GM21529 (cell line): Measurements from ENCODE around the gene CATSPER1.

Source experiments
- ATAC-seq: cut with Tn5 transposase; IDR thresholded peaks from one replicate; pipeline ENCODE4 v1.9.1; 2021; ENCODE audit not compliant: unreplicated experiment

CATSPER1 gene

DNA sequence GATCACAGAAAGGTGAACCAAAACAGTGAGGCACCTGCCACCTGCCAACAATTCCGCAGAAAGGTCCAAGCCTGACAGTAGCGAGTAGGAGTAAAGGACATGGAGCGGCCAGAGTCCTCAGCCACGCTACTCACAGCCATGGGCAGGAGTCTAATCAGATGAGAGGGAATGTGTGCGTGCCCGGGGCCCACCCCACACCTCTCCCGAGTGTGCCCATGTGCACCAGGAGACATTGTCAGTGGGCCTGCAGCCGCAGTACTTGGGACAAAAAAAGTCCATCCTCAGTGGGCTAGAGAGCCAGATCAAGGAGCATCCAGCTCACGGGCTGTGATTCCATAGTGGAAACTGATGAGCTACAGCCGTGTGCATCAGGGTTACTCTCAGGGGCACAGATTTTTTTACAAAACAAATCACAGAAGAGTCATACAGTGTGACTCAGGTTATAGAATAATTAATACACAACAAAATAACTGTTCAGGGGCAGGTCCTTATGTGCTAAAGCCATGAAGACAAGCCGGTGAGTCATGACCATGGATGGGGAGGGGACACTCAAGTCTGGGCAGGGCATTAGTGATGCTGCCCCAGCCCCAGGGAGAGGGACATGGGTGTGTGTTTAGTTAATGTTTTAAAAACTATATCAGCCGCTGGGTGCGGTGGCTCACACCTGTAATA is 52.7 kb downstream of the CATSPER1 start:
- no peak for ATAC-seq

DNA sequence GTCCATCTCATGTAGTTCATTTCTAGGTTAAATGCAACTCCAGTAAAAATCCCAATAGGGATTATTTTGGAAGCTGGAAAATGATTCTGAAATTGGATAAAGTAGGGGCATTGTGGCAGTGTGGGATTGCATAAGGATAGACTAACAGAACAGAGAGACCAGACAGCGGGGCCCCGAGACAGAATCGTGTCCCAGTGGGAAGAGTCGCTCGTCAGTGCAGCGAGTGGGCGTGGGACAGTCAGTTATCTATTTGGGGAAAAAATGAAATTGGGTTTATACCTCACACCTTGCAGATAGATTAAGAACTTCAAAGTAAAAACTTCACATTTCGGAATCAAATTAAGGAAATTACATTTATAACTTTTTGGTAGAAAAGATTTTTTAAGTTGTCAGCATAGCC is 54.2 kb downstream of the CATSPER1 start:
- ATAC-seq = no peak

DNA sequence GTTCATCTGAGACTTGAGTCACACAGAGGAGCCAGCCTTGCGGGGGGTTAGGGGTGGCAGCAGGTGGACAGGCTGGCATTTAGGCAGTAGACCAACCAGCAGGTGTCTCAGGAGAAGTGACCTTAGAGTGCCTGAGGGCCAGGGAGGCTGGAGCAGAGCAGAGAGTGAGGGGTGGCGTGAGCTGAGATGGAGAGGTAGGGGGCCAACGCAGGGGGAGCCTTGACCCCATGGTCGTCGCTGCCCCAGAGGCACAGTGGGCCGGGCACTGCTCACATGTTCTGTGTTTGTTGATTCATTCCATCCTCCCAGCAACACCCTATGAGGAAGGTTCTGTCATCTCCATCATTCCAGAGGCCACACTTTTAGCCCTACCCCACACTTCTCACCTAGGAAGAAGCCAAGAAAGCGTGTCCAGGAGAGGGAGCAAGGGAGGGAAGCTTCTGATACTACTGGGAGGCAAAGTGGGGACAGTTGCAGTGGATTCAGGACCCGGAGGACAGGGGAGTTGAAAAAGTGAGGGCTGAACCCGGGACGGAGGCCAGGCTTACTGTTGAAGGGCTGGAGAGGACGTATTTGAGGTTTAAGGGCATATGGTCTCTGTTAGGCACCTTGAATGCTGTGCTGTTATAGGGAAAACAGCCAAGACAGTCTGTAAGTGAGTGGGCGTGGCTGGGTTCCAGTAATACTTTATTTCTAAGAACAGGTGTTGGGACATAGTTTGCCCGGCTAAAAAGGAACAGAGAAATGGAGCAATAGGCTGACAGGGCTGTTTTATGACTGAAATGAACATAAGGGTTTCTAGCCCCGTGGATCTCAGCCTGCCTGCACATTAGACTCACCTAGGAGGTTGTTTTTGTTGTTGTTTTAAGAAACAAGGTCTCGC is 57.4 kb downstream of the CATSPER1 start:
- no peak for ATAC-seq

DNA sequence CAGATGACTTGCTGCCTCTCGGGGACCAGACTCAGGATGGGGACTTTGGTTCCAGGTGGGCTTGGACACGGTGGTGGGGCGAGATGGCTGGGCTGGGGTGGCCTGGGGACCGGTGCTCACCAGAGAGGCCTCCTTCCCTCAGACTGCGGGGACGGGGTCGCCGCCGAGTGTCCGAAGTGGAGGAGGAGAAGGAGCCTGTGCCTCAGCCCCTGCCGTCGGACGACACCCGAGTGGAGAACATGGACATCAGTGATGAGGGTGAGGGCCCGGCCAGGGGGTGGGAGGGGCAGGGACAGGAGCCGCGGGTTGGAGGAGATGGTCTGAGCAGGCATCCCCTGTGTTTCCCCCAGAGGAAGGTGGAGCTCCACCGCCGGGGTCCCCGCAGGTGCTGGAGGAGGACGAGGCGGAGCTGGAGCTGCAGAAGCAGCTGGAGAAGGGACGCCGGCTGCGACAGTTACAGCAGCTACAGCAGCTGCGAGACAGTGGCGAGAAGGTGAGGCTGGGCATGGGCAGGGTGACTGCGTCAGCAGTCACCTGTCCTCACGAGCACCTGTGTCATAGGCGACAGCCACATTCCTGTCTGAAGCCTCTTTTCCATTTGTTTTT is 58.8 kb downstream of the CATSPER1 start:
- ATAC-seq = no peak
